IMR-90 (cell line): ENCODE data around the gene DOCK4. TPM values are rescaled to one million over a fixed set of nuclear protein-coding genes. Genes with fewer than 3 reads are reported as not detected.

Experiments
- ATAC-seq: fragments of 200-7000 bp; cut with Tn5 transposase; 2 replicates; pipeline ENCODE4 v1.9.1; 2020; ENCODE audit warnings: low read depth, mild to moderate bottlenecking, moderate library complexity
- BruUV-seq: library from RNA; stranded (reverse); fragments of 400-500 nt; replicated peaks from 2 replicates; lab custom pipeline; 2021; lab: Mats Ljungman, UMichigan
- CTCF ChIA-PET: fragments of 300-600 bp; formaldehyde crosslinking; extraction: SDS; loops from one replicate; lab custom pipeline; 2021; ENCODE audit warnings: antibody characterized with exemption; lab: Yijun Ruan, JAX
- POLR2A ChIA-PET: fragments of 300-600 bp; sonication (Branson Sonifier 250); formaldehyde crosslinking; loops from one replicate; lab custom pipeline; 2022; ENCODE audit warnings: antibody characterized with exemption; ENCODE audit not compliant: unreplicated experiment; lab: Charles Lee
- DNase-seq: peaks from one replicate; pipeline ENCODE4 v3.0.0; 2013
- H2AFZ ChIP-seq: replicated peaks from 2 replicates; pipeline ENCODE3; 2013; ENCODE audit warnings: low read length, mild to moderate bottlenecking; ENCODE audit not compliant: poor library complexity
- H2AK5ac ChIP-seq: 2 replicates; pipeline ENCODE4 v1.6.1; 2013; ENCODE audit warnings: low read depth, low read length, inconsistent platforms
- H2AK9ac ChIP-seq: replicated peaks from 2 replicates; pipeline ENCODE3; 2013; ENCODE audit warnings: mild to moderate bottlenecking, low read depth, low read length, moderate library complexity; ENCODE audit not compliant: poor library complexity
- H2BK120ac ChIP-seq: 2 replicates; pipeline ENCODE4 v1.6.1; 2013; ENCODE audit warnings: low read depth, low read length, inconsistent platforms
- H2BK15ac ChIP-seq: 3 replicates; pipeline ENCODE4 v1.6.1; 2013; ENCODE audit warnings: low read depth, low read length, inconsistent platforms
- H2BK20ac ChIP-seq: 2 replicates; pipeline ENCODE4 v1.6.1; 2013; ENCODE audit warnings: low read depth, mild to moderate bottlenecking, inconsistent platforms, low read length, moderate library complexity
- H2BK5ac ChIP-seq: 2 replicates; pipeline ENCODE4 v1.6.1; 2013; ENCODE audit warnings: mild to moderate bottlenecking, low read depth, low read length, inconsistent platforms; ENCODE audit not compliant: poor library complexity, severe bottlenecking
- H3K14ac ChIP-seq: replicated peaks from 2 replicates; pipeline ENCODE4 v1.6.1; 2013; ENCODE audit warnings: low read depth, low read length, inconsistent platforms
- H3K18ac ChIP-seq: 2 replicates; pipeline ENCODE4 v1.6.1; 2013; ENCODE audit warnings: low read depth, low read length, control low read depth
- H3K23ac ChIP-seq: 2 replicates; pipeline ENCODE4 v1.6.1; 2013; ENCODE audit warnings: low read depth, low read length, inconsistent platforms
- H3K27ac ChIP-seq: 2 replicates; pipeline ENCODE4 v1.5.1; 2013; ENCODE audit warnings: mild to moderate bottlenecking, control low read depth, low read length; ENCODE audit not compliant: insufficient read depth
- H3K27me3 ChIP-seq: 2 replicates; pipeline ENCODE4 v1.6.1; 2013; ENCODE audit warnings: low read length; ENCODE audit not compliant: control insufficient read depth, insufficient read depth
- H3K36me3 ChIP-seq: 2 replicates; pipeline ENCODE4 v1.6.1; 2013; ENCODE audit warnings: low read length, mixed read lengths; ENCODE audit not compliant: control insufficient read depth, insufficient read depth
- H3K4ac ChIP-seq: 2 replicates; pipeline ENCODE4 v1.6.1; 2013; ENCODE audit warnings: low read depth, low read length, inconsistent platforms
- H3K4me1 ChIP-seq: 2 replicates; pipeline ENCODE4 v1.6.1; 2013; ENCODE audit warnings: low read length, mixed read lengths; ENCODE audit not compliant: control insufficient read depth, insufficient read depth
- H3K4me2 ChIP-seq: 2 replicates; pipeline ENCODE4 v1.6.1; 2013; ENCODE audit warnings: low read depth, mild to moderate bottlenecking, control low read depth, low read length, moderate library complexity
- H3K4me3 ChIP-seq: 2 replicates; pipeline ENCODE4 v1.5.1; 2013; ENCODE audit warnings: low read depth, mild to moderate bottlenecking, control low read depth, low read length, moderate library complexity; ENCODE audit not compliant: insufficient read depth
- H3K56ac ChIP-seq: 2 replicates; pipeline ENCODE4 v1.6.1; 2013; ENCODE audit warnings: low read length, inconsistent platforms; ENCODE audit not compliant: insufficient read depth; ENCODE audit errors: extremely low read depth
- H3K79me1 ChIP-seq, 2 experiments: 2 replicates each; pipeline ENCODE4 v1.6.1; 2013; ENCODE audit warnings: low read length in 2 of 2, inconsistent platforms in 1 of 2, low read depth in 1 of 2
- H3K9ac ChIP-seq: 2 replicates; pipeline ENCODE4 v1.6.1; 2013; ENCODE audit warnings: low read depth, low read length, control low read depth
- H3K9me1 ChIP-seq: 2 replicates; pipeline ENCODE4 v1.6.1; 2013; ENCODE audit warnings: low read length, inconsistent platforms; ENCODE audit not compliant: insufficient read depth
- H3K9me3 ChIP-seq: 2 replicates; pipeline ENCODE4 v1.6.1; 2013; ENCODE audit warnings: low read length; ENCODE audit not compliant: control insufficient read depth, insufficient read depth
- H4K20me1 ChIP-seq: 2 replicates; pipeline ENCODE4 v1.6.1; 2013; ENCODE audit warnings: low read length, inconsistent platforms; ENCODE audit not compliant: insufficient read depth
- H4K5ac ChIP-seq: 2 replicates; pipeline ENCODE4 v1.6.1; 2013; ENCODE audit warnings: mild to moderate bottlenecking, low read depth, low read length, control low read depth
- H4K8ac ChIP-seq, 2 experiments: 2 replicates each; pipeline ENCODE4 v1.6.1; 2013; ENCODE audit warnings: low read depth in 2 of 2, low read length in 2 of 2, control low read depth in 1 of 2, inconsistent platforms in 1 of 2
- H4K91ac ChIP-seq: 2 replicates; pipeline ENCODE4 v1.6.1; 2013; ENCODE audit warnings: low read depth, low read length, inconsistent platforms; ENCODE audit not compliant: insufficient read depth
- BHLHE40 ChIP-seq: fragments of 150-350 bp; IDR thresholded peaks from 2 replicates; pipeline ENCODE4 v1.6.1; 2016; ENCODE audit warnings: mild to moderate bottlenecking, low read depth, low read length
- CEBPB ChIP-seq: IDR thresholded peaks from 2 replicates; pipeline ENCODE4 v1.6.1; 2012; ENCODE audit warnings: low read depth, low read length, improper control_type of control experiment
- CHD1 ChIP-seq: IDR thresholded peaks from 2 replicates; pipeline ENCODE4 v1.6.1; 2012; ENCODE audit warnings: low read depth, low read length, improper control_type of control experiment
- CTCF ChIP-seq: conservative IDR thresholded peaks from 2 replicates; pipeline ENCODE4 v1.5.1; 2012; ENCODE audit warnings: mild to moderate bottlenecking, low read depth, low read length, improper control_type of control experiment
- ELK1 ChIP-seq: fragments of 150-350 bp; IDR thresholded peaks from 2 replicates; pipeline ENCODE4 v1.6.1; 2016; ENCODE audit warnings: low read depth, mild to moderate bottlenecking, low read length, moderate library complexity, borderline replicate concordance
- FOS ChIP-seq: fragments of 150-350 bp; IDR thresholded peaks from 2 replicates; pipeline ENCODE4 v1.6.1; 2016; ENCODE audit warnings: low read depth, low read length
- MAFK ChIP-seq: IDR thresholded peaks from 2 replicates; pipeline ENCODE4 v1.6.1; 2012; ENCODE audit warnings: low read depth, low read length, improper control_type of control experiment
- MAZ ChIP-seq: IDR thresholded peaks from 2 replicates; pipeline ENCODE4 v1.6.1; 2012; ENCODE audit warnings: low read depth, mild to moderate bottlenecking, low read length, improper control_type of control experiment, moderate library complexity, borderline replicate concordance
- MXI1 ChIP-seq: IDR thresholded peaks from 2 replicates; pipeline ENCODE4 v1.6.1; 2012; ENCODE audit warnings: low read depth, mild to moderate bottlenecking, low read length, moderate library complexity, borderline replicate concordance
- NFE2L2 ChIP-seq: fragments of 150-350 bp; IDR thresholded peaks from 2 replicates; pipeline ENCODE4 v1.6.1; 2016; ENCODE audit warnings: low read depth, mild to moderate bottlenecking, low read length
- POLR2A ChIP-seq: IDR thresholded peaks from 2 replicates; pipeline ENCODE4 v1.6.1; 2012; ENCODE audit warnings: mild to moderate bottlenecking, low read depth, low read length
- RCOR1 ChIP-seq: IDR thresholded peaks from 2 replicates; pipeline ENCODE4 v1.6.1; 2012; ENCODE audit warnings: mild to moderate bottlenecking, low read length, improper control_type of control experiment; ENCODE audit not compliant: insufficient replicate concordance
- RFX5 ChIP-seq: IDR thresholded peaks from 2 replicates; pipeline ENCODE4 v1.8.0; 2012; ENCODE audit warnings: low read depth, mild to moderate bottlenecking, low read length, moderate library complexity
- SMC3 ChIP-seq: fragments of 150-350 bp; IDR thresholded peaks from 2 replicates; pipeline ENCODE4 v1.6.1; 2016; ENCODE audit warnings: low read depth, mild to moderate bottlenecking, antibody characterized with exemption, low read length, moderate library complexity
- USF2 ChIP-seq: fragments of 150-350 bp; IDR thresholded peaks from 2 replicates; pipeline ENCODE4 v1.6.1; 2017; ENCODE audit warnings: mild to moderate bottlenecking, antibody characterized with exemption, low read length, low read depth
- WGBS, 2 experiments: methylation state at CpG; one replicate each; pipeline versions ENCODE4 v1.1.5 to v1.1.7; 2013; ENCODE audit warnings: missing lambda C conversion rate in 2 of 2; ENCODE audit not compliant: insufficient read length in 1 of 2; ENCODE audit errors: extremely low coverage in 2 of 2; 5-methylcytosine and 5-hydroxymethylcytosine counted together
- dilution Hi-C: fragments of 300-500 bp; cut with HindIII; formaldehyde crosslinking; loops from one replicate; pipeline ENCODE4 v1.14.3; 2018; ENCODE audit warnings: low sequenced_read_pairs; ENCODE audit not compliant: unreplicated experiment
- in situ Hi-C: fragments of 300-500 bp; cut with MboI; formaldehyde crosslinking; loops from 3 replicates; pipeline ENCODE4 v1.14.3; 2019; ENCODE audit warnings: low sequenced_read_pairs, inconsistent platforms, mixed read lengths
- intact Hi-C: fragments of 100-400 bp; cut with micrococcal nuclease; formaldehyde crosslinking; loops from 2 replicates; pipeline ENCODE4 v1.10.0; 2022
- polyA plus RNA-seq, 3 experiments: library from polyadenylated mRNA; depleted of rRNA; stranded (reverse); fragments of >200 nt; gene quantifications; 2 replicates each; pipeline ENCODE4 v1.2.3, GENCODE V29; 2012; ENCODE audit warnings: low replicate concordance in 1 of 3
- total RNA-seq: library from RNA; depleted of rRNA; stranded (reverse); fragments of >200 nt; gene quantifications from 2 replicates; pipeline ENCODE4 v1.2.3, GENCODE V29; 2012

The DOCK4 gene
- total and polyA plus RNA-seq, 2 of the 4 experiments (the other 2 are of a cell fraction) = 4.4 to 12.2 TPM

- Histone ChIP-seq H3K18ac (no peak overlapping the region), H3K27ac (no peak overlapping the region), H3K4ac (no peak overlapping the region), H2BK120ac (no peak overlapping the region), H3K9me1 (no peaks in the 10 kb centered on the region), H3K79me1 (no peaks in the 10 kb centered on the region), H3K36me3 (no peaks in the 10 kb centered on the region), H4K5ac (no peak overlapping the region), H4K91ac (no peak overlapping the region), H4K8ac (no peak overlapping the region), H3K4me1 (peaks cover 4% of the 10 kb centered on the region), H2AK9ac (no peak overlapping the region), H3K4me2 (no peak overlapping the region), H2BK15ac (no peak overlapping the region), H2BK20ac (no peak overlapping the region), H3K27me3 (no peaks in the 10 kb centered on the region), H3K9me3 (no peaks in the 10 kb centered on the region), H3K14ac (no peak overlapping the region), H3K9ac (no peak overlapping the region), H2AFZ (no peak overlapping the region), H3K4me3 (no peak overlapping the region), H4K20me1 (no peaks in the 10 kb centered on the region), H3K56ac (no peak overlapping the region), H2AK5ac (no peak overlapping the region), H2BK5ac (no peak overlapping the region), H3K23ac (no peak overlapping the region)
- CTCF ChIA-PET = no interaction called here
- intact Hi-C loops = no loop called here
- dilution Hi-C loops = no loop called here
- no CpG with 5 or more reads among the region's 5 CpGs for WGBS, 2 experiments
- in situ Hi-C loops = no loop called here
- no peak for DNase-seq
- BruUV-seq = no TSS peak
- no peak for ATAC-seq
- POLR2A ChIA-PET = no interaction called here
- TF ChIP-seq BHLHE40 (no peak), MAZ (no peak), CTCF (no peak), RCOR1 (no peak), RFX5 (no peak), POLR2A (no peak), USF2 (no peak), CEBPB (no peak), SMC3 (no peak), CHD1 (no peak), NFE2L2 (no peak), FOS (no peak), ELK1 (no peak), MXI1 (no peak), MAFK (no peak)
Observed at GRCh38 chr7:112031689-112032088, 174.5 kb downstream of the DOCK4 start.
